ENCODE measurements around the gene HRCT1.

The HRCT1 gene

DNA sequence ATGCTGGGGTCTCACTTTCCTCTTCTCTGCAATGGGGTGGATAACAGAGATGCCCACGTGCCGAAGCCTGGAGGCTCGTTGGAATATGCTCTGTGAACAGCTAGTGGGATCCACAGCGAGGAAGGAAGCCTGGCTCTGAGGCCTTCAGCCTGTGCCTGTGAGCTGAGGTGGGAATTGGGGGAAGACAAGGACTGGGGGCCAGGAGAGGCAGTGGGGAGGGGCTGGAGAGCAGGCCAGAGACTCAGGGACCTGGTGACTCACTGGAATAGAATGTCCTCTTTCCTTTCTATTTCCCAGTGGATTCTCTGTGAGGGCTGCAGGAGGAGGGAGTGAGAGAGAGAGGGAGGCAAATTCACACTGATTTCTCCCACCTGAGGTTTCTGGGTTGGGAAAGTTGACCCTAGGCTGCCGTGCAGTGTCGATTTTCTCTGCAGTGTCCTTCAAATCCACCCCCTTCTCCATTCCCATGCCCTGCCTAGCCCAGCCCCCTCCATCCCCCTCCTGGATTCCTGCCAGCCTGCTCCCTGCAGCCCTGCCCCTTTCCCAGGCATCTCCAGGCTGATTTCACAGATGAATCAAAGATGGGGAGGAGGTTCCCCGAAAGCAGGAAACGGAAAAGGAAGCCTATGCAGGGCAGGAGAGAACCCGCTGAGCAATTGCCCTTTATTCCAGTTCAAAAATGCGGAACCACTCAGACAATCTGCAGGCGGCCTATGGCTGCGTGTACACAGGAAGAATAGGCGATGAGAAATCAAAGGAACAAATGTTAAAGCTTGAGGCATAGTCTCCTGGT lies 1.9 kb downstream of the HRCT1 start:
- TF ChIP-seq, protein P1, sequence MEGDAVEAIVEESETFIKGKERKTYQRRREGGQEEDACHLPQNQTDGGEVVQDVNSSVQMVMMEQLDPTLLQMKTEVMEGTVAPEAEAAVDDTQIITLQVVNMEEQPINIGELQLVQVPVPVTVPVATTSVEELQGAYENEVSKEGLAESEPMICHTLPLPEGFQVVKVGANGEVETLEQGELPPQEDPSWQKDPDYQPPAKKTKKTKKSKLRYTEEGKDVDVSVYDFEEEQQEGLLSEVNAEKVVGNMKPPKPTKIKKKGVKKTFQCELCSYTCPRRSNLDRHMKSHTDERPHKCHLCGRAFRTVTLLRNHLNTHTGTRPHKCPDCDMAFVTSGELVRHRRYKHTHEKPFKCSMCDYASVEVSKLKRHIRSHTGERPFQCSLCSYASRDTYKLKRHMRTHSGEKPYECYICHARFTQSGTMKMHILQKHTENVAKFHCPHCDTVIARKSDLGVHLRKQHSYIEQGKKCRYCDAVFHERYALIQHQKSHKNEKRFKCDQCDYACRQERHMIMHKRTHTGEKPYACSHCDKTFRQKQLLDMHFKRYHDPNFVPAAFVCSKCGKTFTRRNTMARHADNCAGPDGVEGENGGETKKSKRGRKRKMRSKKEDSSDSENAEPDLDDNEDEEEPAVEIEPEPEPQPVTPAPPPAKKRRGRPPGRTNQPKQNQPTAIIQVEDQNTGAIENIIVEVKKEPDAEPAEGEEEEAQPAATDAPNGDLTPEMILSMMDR (IDR thresholded peaks at IDR 0.05; ENCODE audit: low read depth, low read length), result no peak
- peak; percentile 58 for DNase-seq (ENCODE audit: extremely low read depth, low read depth)

DNA sequence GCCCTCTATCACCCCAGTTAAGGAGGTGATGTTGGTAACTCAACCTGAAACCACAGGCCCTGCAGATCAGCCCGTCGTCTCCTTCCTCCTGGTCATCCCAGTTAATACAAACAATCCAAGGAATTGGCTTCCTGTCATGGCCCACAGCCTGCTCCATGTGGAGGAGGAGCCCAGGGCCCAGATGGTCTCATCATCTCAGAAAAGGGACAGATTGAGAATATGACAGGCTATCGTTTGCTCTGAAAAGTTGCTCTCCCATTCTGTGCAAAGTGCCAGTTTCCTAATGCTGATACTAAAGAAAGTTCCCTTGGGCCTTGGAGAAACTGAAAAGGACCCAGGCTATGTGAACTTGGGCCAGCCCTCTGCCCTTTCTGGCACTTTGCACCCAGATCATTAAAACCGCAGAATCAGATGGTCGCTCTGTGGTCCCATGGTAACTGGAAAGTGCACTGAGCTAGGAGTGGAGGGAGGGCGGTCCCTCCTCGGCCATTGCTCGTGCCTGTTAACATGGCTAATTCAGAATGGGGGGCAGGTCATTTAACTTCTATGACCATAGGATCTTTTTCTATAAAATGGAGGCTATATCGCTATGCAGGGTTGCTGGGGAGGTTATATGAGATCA lies 2.6 kb downstream of the HRCT1 start:
- DNase-seq (ENCODE audit: extremely low read depth, low read depth), result no peak

DNA sequence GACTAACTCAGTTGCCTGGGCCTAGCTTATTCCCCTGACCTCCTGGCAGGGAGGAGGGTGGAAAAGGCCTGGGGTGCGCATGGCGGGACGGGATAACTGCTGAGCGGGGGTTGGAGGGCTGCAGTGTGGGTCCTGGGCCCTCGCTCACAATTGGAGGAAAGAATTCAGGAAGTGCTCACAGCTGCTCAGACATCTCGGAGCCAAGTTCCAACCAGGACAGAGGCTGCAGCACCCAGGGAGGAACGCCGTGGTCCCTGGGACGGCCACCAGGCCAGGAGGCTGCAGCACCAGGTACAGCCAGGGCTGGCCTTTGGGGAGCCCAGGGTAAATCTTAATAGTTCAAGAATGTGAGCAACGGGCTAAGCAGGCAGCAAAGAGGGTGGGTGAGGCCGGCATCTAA lies 3.3 kb downstream of the HRCT1 start, which contains the start of gene SPAAR:
SPAAR (plus strand) TSS at position 217 of the 400 bp plus-strand sequence. CDS start 974 bp downstream, outside the sequence.
- TF ChIP-seq, protein P1 (IDR thresholded peaks at IDR 0.05; ENCODE audit: low read depth, low read length), result no peak
- DNase-seq (ENCODE audit: extremely low read depth, low read depth), result no peak

More for the DNA sequence above, 2.6 kb downstream of the HRCT1 start:
- TF ChIP-seq, protein P1 (IDR thresholded peaks at IDR 0.05; ENCODE audit: low read depth, low read length), result no peak

DNA sequence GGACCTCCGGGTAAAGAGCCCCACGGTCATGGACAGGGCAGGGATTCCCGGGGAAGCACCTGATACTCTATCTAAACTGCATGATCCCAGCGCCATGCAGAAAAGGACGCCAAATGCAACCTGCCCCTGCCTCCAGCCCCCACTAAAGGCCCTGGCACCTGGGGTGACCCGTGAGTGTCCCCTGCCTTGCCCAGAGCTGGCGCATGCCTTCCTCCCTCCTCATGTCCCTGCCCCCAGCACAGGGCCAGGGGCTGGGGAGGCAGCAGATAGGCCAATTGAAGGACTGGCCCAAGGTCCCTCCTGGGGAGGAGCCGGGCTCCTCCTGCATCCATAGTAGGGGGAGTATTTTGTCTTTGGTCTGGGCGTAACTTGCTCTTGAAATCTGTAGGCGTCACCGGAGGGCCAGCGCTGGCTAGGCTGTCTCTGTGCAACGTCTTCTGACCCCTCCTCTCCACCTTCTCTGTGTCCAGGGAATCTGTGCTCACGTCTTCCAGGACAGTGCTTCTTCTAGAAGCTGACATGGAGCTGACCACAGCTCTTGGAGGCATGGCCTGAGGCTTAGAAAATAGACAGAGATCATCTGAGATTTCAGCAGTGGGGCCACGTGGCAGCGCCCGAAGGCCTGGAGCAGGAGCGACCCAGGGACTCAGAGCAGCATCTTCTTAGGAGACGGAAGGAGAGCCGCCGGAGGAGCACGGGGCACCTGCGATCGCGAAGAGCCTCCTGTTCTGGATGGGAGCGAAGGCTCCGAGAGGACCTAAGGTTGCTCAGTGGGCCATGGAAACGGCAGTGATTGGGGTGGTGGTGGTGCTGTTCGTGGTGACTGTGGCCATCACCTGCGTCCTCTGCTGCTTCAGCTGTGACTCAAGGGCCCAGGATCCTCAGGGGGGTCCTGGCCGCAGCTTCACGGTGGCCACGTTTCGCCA lies 3.9 kb downstream of the HRCT1 start:
- DNase-seq (ENCODE audit: extremely low read depth, low read depth), result no peak
- TF ChIP-seq, protein P1 (IDR thresholded peaks at IDR 0.05; ENCODE audit: low read depth, low read length), result no peak

DNA sequence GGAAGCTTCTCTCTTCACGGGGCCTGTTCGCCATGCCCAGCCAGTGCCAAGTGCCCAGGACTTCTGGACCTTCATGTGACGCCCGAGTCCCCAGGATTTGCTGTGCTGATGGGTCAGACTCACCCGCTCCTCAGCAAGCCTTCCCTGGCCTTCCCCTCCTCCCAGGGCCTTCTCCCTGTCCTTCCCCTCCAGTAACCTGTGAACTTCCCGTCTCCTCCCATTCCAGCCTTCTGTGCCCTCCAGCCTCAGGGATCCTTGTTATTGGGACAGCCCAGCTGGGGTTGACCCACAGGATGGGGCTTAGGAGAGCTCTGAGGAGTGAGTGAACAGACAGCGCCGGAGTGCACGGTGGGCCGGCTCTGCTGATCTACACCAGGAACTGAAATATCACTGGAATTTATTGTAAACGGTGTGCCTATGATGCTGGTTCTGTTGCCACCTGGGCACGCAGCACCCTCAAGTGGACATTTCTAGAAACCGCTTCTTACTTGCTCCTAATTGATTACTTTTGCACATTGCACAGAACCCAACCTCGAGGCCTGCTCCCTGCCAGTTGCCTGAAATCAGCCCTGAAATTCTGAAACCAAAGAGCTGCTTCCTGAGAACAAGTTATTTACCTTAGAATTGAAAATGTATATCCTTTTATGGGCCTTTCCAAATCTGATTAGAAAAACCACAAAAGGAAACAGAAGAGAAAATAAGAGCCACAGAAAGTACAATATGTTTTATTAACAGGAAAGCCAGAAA lies 4.8 kb downstream of the HRCT1 start:
- TF ChIP-seq, protein P1 (IDR thresholded peaks at IDR 0.05; ENCODE audit: low read depth, low read length), result peak; percentile 54
- no peak for DNase-seq (ENCODE audit: extremely low read depth, low read depth)

DNA sequence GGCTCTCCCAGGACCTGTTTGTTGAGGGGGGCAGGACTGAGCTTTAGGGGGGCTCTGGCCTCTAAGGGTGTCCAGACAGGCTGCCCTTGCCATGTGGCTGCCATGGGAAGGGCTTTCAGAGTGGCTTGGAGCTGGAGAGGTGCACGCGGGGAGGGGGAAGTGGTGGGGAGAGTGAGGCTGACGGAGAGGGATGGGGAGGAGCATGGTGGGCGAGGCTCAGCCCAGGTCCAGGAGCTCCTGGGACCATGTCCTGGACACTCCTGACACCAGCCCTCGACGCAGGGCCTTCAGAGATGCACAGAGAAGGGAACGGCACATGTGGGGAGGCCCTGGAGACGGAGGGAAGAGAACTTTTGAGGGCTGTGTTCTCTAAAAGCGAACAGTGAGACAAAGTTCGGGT lies 5.7 kb downstream of the HRCT1 start:
- no peak for DNase-seq (ENCODE audit: extremely low read depth, low read depth)
- TF ChIP-seq, protein P1 (IDR thresholded peaks at IDR 0.05; ENCODE audit: low read depth, low read length), result no peak
